Liver (tissue), 3 donors: ENCODE data around the gene UGT2B15.

Source experiments
- CTCF ChIP-seq: fragments of 150-350 bp; IDR thresholded peaks from 2 replicates; pipeline ENCODE4 v1.5.1; 2017; ENCODE audit warnings: improper control_type of control experiment, low read depth, low read length; ENCODE audit not compliant: missing input control
- GABPA ChIP-seq, 2 donors: IDR thresholded peaks in 1 of 2; conservative IDR thresholded peaks in 1 of 2; 2 replicates each; pipeline ENCODE4 v1.6.1; 2016; ENCODE audit warnings: antibody characterized with exemption in 2 of 2, mild to moderate bottlenecking in 1 of 2, moderate library complexity in 1 of 2
- JUND ChIP-seq, 2 donors: IDR thresholded peaks; 2 replicates each; pipeline ENCODE4 v1.6.1; 2016; ENCODE audit warnings: antibody characterized with exemption in 2 of 2
- SP1 ChIP-seq: IDR thresholded peaks from 2 replicates; pipeline ENCODE4 v1.6.1; 2018; ENCODE audit warnings: antibody characterized with exemption, mild to moderate bottlenecking
- TF ChIP-seq, protein P1 (sequence below): IDR thresholded peaks from 2 replicates; pipeline ENCODE4 v1.6.1; 2016; ENCODE audit warnings: antibody characterized with exemption
- TF ChIP-seq, protein P2 (sequence below): IDR thresholded peaks from 2 replicates; pipeline ENCODE4 v1.6.1; 2016; ENCODE audit warnings: antibody characterized with exemption, mild to moderate bottlenecking
- TF ChIP-seq, protein P3 (sequence below): IDR thresholded peaks from 2 replicates; pipeline ENCODE4 v1.6.1; 2016; ENCODE audit warnings: antibody characterized with exemption
- TF ChIP-seq, protein P4 (sequence below): IDR thresholded peaks from 2 replicates; pipeline ENCODE4 v1.6.1; 2016; ENCODE audit warnings: antibody characterized with exemption
- donor health status: healthy.
- donor health status: healthy.

GRCh38 chr4:68651932-68652331 lies 18.5 kb downstream of the UGT2B15 start:
- TF ChIP-seq SP1: no peak
- no peak for TF ChIP-seq GABPA (IDR thresholded peaks at IDR 0.05 in 1 of 2, conservative IDR thresholded peaks at IDR 0.05 in 1 of 2)
- TF ChIP-seq CTCF: no peak
- TF ChIP-seq, protein P1, sequence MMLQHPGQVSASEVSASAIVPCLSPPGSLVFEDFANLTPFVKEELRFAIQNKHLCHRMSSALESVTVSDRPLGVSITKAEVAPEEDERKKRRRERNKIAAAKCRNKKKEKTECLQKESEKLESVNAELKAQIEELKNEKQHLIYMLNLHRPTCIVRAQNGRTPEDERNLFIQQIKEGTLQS: no peak
- TF ChIP-seq, protein P2, sequence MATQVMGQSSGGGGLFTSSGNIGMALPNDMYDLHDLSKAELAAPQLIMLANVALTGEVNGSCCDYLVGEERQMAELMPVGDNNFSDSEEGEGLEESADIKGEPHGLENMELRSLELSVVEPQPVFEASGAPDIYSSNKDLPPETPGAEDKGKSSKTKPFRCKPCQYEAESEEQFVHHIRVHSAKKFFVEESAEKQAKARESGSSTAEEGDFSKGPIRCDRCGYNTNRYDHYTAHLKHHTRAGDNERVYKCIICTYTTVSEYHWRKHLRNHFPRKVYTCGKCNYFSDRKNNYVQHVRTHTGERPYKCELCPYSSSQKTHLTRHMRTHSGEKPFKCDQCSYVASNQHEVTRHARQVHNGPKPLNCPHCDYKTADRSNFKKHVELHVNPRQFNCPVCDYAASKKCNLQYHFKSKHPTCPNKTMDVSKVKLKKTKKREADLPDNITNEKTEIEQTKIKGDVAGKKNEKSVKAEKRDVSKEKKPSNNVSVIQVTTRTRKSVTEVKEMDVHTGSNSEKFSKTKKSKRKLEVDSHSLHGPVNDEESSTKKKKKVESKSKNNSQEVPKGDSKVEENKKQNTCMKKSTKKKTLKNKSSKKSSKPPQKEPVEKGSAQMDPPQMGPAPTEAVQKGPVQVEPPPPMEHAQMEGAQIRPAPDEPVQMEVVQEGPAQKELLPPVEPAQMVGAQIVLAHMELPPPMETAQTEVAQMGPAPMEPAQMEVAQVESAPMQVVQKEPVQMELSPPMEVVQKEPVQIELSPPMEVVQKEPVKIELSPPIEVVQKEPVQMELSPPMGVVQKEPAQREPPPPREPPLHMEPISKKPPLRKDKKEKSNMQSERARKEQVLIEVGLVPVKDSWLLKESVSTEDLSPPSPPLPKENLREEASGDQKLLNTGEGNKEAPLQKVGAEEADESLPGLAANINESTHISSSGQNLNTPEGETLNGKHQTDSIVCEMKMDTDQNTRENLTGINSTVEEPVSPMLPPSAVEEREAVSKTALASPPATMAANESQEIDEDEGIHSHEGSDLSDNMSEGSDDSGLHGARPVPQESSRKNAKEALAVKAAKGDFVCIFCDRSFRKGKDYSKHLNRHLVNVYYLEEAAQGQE: no peak
- TF ChIP-seq, protein P3, sequence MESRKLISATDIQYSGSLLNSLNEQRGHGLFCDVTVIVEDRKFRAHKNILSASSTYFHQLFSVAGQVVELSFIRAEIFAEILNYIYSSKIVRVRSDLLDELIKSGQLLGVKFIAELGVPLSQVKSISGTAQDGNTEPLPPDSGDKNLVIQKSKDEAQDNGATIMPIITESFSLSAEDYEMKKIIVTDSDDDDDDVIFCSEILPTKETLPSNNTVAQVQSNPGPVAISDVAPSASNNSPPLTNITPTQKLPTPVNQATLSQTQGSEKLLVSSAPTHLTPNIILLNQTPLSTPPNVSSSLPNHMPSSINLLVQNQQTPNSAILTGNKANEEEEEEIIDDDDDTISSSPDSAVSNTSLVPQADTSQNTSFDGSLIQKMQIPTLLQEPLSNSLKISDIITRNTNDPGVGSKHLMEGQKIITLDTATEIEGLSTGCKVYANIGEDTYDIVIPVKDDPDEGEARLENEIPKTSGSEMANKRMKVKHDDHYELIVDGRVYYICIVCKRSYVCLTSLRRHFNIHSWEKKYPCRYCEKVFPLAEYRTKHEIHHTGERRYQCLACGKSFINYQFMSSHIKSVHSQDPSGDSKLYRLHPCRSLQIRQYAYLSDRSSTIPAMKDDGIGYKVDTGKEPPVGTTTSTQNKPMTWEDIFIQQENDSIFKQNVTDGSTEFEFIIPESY: no peak
- TF ChIP-seq, protein P4, sequence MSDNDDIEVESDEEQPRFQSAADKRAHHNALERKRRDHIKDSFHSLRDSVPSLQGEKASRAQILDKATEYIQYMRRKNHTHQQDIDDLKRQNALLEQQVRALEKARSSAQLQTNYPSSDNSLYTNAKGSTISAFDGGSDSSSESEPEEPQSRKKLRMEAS: no peak
- TF ChIP-seq JUND (IDR thresholded peaks at IDR 0.05): no peak
